ENCODE data around the gene CLEC3B. TPM values are rescaled to one million over a fixed set of nuclear protein-coding genes. Genes with fewer than 3 reads are reported as not detected.

CLEC3B gene
- polyA plus RNA-seq, 4 donors: 2.9 to 103 (median 17.1) TPM

DNA sequence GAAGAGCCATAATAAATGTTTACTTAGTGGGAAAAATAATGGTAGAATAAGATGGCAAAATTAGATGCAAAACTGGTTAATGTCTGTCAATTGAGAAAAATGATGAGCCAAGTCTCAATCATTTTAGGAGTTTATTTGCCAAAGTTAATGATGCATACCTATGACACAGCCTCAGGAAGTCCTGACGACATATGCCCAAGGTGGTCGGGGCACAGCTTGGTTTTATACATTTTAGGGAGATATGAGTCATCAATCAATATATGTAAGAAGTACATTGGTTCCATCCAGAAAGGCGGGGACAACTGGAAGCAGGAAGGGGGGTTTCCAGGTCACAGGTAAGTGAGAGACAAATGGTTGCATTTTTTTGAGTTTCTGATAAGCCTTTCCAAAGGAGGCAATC, 31.5 kb downstream of the CLEC3B start:
- FAIRE-seq: no peak
- peaks cover 0 to 3% (median 2%) of the 10 kb centered on the region in 3 donors for H3K4me1 ChIP-seq (ENCODE audit: control insufficient read depth in 3 of 3, insufficient read depth in 2 of 3, low read depth in 1 of 3, low read length in 2 of 3)
- no peaks in the 10 kb centered on the region for H3K9me3 ChIP-seq (ENCODE audit: control insufficient read depth in 2 of 2, insufficient read depth in 1 of 2, low read depth in 1 of 2, low read length in 1 of 2)
- H3K27me3 ChIP-seq (ENCODE audit: control insufficient read depth in 3 of 3, insufficient read depth in 3 of 3, low read length in 3 of 3): no peaks in the 10 kb centered on the region
- no peak for DNase-seq
- no peaks in the 10 kb centered on the region for H3K36me3 ChIP-seq (ENCODE audit: control insufficient read depth in 3 of 3, insufficient read depth in 2 of 3, low read depth in 1 of 3, low read length in 3 of 3)
- H3K27ac ChIP-seq (ENCODE audit: low read depth in 1 of 3, low read length in 2 of 3): no peak overlapping the region
- WGBS, 3 donors: 48 to 60% (median 51%) methylated on average over 3 of the region's 3 CpGs
- no peak overlapping the region for H3K4me3 ChIP-seq (ENCODE audit: low read depth in 1 of 3, low read length in 3 of 3)

DNA sequence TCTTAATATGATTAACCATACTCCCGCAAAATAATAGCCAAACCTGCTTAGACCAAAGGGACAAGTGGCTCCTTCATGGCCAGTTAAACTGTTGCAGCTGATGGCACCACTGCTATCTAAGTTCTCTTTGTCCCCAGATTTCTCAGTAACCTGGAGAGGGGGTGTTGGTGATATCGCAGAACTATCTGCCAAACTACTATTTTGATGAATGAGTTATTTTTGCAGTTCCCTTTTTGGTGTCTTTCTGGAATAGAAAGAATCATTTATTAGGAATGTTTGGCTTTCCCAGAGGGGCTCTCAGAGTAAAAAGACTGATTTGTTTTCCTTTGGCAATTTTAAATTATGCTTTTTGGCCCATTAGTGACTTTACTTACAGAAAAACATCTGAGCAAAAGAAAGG, 33.0 kb downstream of the CLEC3B start:
- Histone ChIP-seq H3K4me3 (ENCODE audit: low read depth in 1 of 3, low read length in 3 of 3) (no peak overlapping the region), H3K27ac (ENCODE audit: low read depth in 1 of 3, low read length in 2 of 3) (no peak overlapping the region), H3K36me3 (ENCODE audit: control insufficient read depth in 3 of 3, insufficient read depth in 2 of 3, low read depth in 1 of 3, low read length in 3 of 3) (no peaks in the 10 kb centered on the region), H3K27me3 (ENCODE audit: control insufficient read depth in 3 of 3, insufficient read depth in 3 of 3, low read length in 3 of 3) (no peaks in the 10 kb centered on the region), H3K9me3 (ENCODE audit: control insufficient read depth in 2 of 2, insufficient read depth in 1 of 2, low read depth in 1 of 2, low read length in 1 of 2) (no peaks in the 10 kb centered on the region), H3K4me1 (ENCODE audit: control insufficient read depth in 3 of 3, insufficient read depth in 2 of 3, low read depth in 1 of 3, low read length in 2 of 3) (peaks cover 0 to 3% (median 2%) of the 10 kb centered on the region in 3 donors)
- FAIRE-seq (no peak), DNase-seq (no peak)
- WGBS, 3 donors: 87 to 94% (median 88%) methylated on average over 2 of the region's 2 CpGs

DNA sequence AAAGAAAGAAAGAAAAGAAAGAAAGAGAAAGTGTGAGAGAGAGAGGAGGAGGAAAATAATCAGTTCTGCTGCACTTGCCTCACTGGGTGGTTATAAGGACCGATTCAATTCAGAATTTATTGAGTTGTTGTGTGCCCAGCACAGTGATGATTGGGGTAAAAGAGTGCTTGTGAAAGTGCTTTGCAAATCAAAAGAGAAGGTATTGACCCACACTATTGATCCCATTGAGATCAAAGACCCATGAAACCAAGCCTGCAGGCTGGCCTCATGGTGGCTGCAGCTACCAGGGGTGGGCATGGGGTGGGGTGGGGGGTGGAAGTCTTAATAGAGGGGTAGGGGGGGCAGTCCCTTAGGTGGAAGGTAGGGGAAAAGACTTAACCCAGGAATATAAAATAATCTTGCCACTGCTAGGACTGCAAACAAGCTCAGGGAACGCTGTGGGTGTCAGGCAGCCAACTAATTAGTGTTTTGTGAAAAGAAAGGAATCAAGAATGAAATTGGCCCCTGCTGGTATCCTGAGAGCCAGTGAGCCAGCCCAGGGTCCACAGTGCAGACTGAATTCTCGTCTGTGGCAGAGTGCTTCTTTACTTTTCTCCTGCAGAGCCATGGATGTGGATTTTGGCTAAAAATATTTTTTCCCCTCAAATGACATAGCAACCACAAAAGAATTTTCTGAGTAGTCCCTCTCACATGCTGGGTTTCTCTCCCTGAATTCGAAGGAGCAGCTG, 34.2 kb downstream of the CLEC3B start:
- no peak for DNase-seq
- H3K4me1 ChIP-seq (ENCODE audit: control insufficient read depth in 3 of 3, insufficient read depth in 2 of 3, low read depth in 1 of 3, low read length in 2 of 3): peaks cover 0 to 3% (median 0%) of the 10 kb centered on the region in 3 donors
- no peak overlapping the region for H3K4me3 ChIP-seq (ENCODE audit: low read depth in 1 of 3, low read length in 3 of 3)
- H3K27ac ChIP-seq (ENCODE audit: low read depth in 1 of 3, low read length in 2 of 3): no peak overlapping the region
- no peaks in the 10 kb centered on the region for H3K9me3 ChIP-seq (ENCODE audit: control insufficient read depth in 2 of 2, insufficient read depth in 1 of 2, low read depth in 1 of 2, low read length in 1 of 2)
- 63 to 67% (median 64%) methylated on average over 4 of the region's 4 CpGs for WGBS, 3 donors
- H3K27me3 ChIP-seq (ENCODE audit: control insufficient read depth in 3 of 3, insufficient read depth in 3 of 3, low read length in 3 of 3): no peaks in the 10 kb centered on the region
- no peaks in the 10 kb centered on the region for H3K36me3 ChIP-seq (ENCODE audit: control insufficient read depth in 3 of 3, insufficient read depth in 2 of 3, low read depth in 1 of 3, low read length in 3 of 3)
- FAIRE-seq: no peak

DNA sequence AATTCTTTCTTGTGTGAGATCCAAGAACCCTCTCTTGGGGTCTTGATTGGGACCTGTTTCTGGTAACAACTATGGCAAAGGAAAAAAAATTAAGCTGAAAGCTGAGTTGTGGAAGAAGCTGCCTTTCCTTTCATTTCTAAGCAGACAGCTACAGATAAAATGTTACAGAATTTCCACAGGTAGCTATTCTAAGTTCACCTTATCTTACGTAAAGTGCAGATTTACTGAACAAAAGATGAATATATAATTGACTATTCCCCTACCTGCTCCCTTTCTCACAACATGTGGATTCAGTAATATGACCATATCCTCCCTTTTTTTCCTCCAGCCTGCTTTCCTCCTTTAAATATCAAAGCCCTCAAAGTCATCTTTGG, 36.6 kb downstream of the CLEC3B start:
- Histone ChIP-seq H3K4me1 (ENCODE audit: control insufficient read depth in 3 of 3, insufficient read depth in 2 of 3, low read depth in 1 of 3, low read length in 2 of 3) (peaks cover 0 to 4% (median 3%) of the 10 kb centered on the region in 3 donors), H3K9me3 (ENCODE audit: control insufficient read depth in 2 of 2, insufficient read depth in 1 of 2, low read depth in 1 of 2, low read length in 1 of 2) (no peaks in the 10 kb centered on the region), H3K36me3 (ENCODE audit: control insufficient read depth in 3 of 3, insufficient read depth in 2 of 3, low read depth in 1 of 3, low read length in 3 of 3) (no peaks in the 10 kb centered on the region), H3K27me3 (ENCODE audit: control insufficient read depth in 3 of 3, insufficient read depth in 3 of 3, low read length in 3 of 3) (no peaks in the 10 kb centered on the region), H3K27ac (ENCODE audit: low read depth in 1 of 3, low read length in 2 of 3) (peak overlapping the region in 1 of 3 donors; percentile 57), H3K4me3 (ENCODE audit: low read depth in 1 of 3, low read length in 3 of 3) (no peak overlapping the region)
- 98 to 100% (median 100%) methylated on average over 1 of the region's 1 CpG for WGBS, 3 donors
- DNase-seq: no peak
- no peak for FAIRE-seq

DNA sequence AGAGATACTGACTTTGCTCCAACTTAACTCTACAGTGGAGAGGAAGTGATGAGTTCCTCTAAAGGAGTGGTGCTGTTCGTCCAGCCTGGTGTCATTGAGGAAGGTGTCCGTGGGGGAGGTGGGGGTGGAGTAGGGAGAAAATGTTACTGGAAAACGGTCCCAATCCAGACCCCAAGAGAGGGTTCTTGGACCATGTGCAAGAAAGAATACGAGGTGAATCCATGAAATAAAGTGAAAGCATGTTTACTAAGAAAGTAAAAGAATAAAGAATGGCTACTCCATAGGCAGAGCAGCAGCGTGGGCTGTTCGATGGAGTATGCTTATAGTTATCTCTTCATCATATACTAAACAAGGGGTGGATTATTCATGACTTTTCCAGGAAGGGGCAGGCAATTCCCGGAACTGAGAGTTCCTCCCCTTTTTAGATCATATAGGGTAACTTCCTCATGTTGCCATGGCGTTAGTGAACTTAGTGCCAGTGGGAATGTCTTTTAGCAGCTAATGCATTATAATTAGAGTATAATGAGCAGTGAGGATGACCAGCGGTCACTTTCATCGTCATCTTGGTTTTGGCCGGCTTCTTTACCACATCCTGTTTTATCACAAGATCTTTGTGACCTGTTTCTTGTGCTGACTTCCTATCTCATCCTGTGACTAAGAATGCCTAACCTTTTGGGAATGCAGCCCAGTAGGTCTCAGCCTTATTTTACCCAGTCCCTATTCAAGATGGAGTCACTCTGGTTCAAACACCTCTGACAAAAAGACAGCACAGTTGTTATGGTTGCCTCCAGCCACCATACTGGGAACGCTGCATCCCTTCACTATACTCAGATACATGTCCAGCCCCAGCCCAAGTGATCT, 38.6 kb downstream of the CLEC3B start:
- DNase-seq (peak in 1 of 2 donors; percentile 55), FAIRE-seq (no peak)
- 37 to 64% (median 57%) methylated on average over 12 of the region's 12 CpGs for WGBS, 3 donors
- Histone ChIP-seq H3K4me1 (ENCODE audit: control insufficient read depth in 3 of 3, insufficient read depth in 2 of 3, low read depth in 1 of 3, low read length in 2 of 3) (peaks cover 0 to 4% (median 3%) of the 10 kb centered on the region in 3 donors), H3K9me3 (ENCODE audit: control insufficient read depth in 2 of 2, insufficient read depth in 1 of 2, low read depth in 1 of 2, low read length in 1 of 2) (no peaks in the 10 kb centered on the region), H3K4me3 (ENCODE audit: low read depth in 1 of 3, low read length in 3 of 3) (no peak overlapping the region), H3K27me3 (ENCODE audit: control insufficient read depth in 3 of 3, insufficient read depth in 3 of 3, low read length in 3 of 3) (no peaks in the 10 kb centered on the region), H3K27ac (ENCODE audit: low read depth in 1 of 3, low read length in 2 of 3) (peak overlapping the region in 1 of 3 donors; percentile 90), H3K36me3 (ENCODE audit: control insufficient read depth in 3 of 3, insufficient read depth in 2 of 3, low read depth in 1 of 3, low read length in 3 of 3) (no peaks in the 10 kb centered on the region)

DNA sequence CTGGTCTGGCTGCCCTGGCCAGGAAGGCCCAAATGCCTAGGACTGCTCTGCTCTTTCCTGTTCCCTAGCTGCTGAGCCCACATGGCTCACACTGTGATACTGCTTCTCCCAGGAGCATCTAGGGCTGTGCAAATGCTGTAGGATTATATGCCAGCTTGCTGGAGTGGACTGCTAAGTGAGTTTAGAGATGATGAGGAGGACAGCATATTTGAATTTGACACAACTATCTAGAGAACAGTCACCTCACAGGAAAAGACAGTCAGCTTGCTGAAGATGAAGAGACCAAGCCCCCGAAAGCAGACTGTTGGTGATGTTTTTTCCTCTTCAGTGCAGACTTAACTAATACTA, 39.2 kb downstream of the CLEC3B start:
- Histone ChIP-seq H3K4me1 (ENCODE audit: control insufficient read depth in 3 of 3, insufficient read depth in 2 of 3, low read depth in 1 of 3, low read length in 2 of 3) (peaks cover 0 to 4% (median 3%) of the 10 kb centered on the region in 3 donors), H3K36me3 (ENCODE audit: control insufficient read depth in 3 of 3, insufficient read depth in 2 of 3, low read depth in 1 of 3, low read length in 3 of 3) (no peaks in the 10 kb centered on the region), H3K27me3 (ENCODE audit: control insufficient read depth in 3 of 3, insufficient read depth in 3 of 3, low read length in 3 of 3) (no peaks in the 10 kb centered on the region), H3K4me3 (ENCODE audit: low read depth in 1 of 3, low read length in 3 of 3) (no peak overlapping the region), H3K27ac (ENCODE audit: low read depth in 1 of 3, low read length in 2 of 3) (peak overlapping the region in 1 of 3 donors; percentile 90), H3K9me3 (ENCODE audit: control insufficient read depth in 2 of 2, insufficient read depth in 1 of 2, low read depth in 1 of 2, low read length in 1 of 2) (no peaks in the 10 kb centered on the region)
- WGBS, 3 donors: 90 to 96% (median 96%) methylated on average over 1 of the region's 1 CpG
- no peak for FAIRE-seq
- DNase-seq: no peak

DNA sequence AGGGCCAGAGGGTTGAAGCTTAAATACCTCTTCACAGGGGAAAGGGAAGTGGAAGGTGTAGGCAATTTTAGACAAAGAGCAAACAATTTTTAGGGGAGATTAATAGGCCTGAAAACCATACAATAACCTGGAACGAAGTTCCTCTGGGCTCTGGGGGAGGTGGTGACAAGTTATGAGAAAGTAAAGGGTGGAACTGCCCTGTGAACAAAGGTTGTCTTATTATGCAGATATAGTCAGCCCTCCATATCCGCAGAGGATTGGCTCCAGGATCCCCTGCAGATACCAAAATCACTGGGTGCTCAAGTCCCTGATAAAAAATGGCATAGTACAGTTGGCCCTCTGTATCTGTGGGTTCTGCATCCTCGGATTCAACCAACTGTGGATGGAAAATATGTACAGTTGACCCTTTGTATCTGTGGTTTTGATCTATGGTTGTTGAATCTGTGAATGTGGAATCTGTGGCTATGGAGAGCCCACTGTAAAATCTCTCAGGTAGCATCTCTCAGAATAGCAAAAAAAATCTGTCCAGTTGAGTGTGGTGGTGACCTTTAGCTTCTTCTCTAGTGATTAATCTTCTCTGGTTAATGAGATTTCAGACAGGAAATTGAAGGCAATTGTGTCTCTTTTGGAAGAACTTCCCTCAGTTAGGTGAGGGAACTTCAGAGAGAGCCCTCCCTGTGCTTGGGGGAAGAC, 40.2 kb downstream of the CLEC3B start:
- H3K36me3 ChIP-seq (ENCODE audit: control insufficient read depth in 3 of 3, insufficient read depth in 2 of 3, low read depth in 1 of 3, low read length in 3 of 3): no peaks in the 10 kb centered on the region
- WGBS, 3 donors: 54 to 78% (median 60%) methylated on average over 3 of the region's 3 CpGs
- no peak for FAIRE-seq
- H3K9me3 ChIP-seq (ENCODE audit: control insufficient read depth in 2 of 2, insufficient read depth in 1 of 2, low read depth in 1 of 2, low read length in 1 of 2): peaks cover 0 to 3% of the 10 kb centered on the region in 2 donors
- no peak overlapping the region for H3K4me3 ChIP-seq (ENCODE audit: low read depth in 1 of 3, low read length in 3 of 3)
- peaks cover 0 to 4% (median 3%) of the 10 kb centered on the region in 3 donors for H3K4me1 ChIP-seq (ENCODE audit: control insufficient read depth in 3 of 3, insufficient read depth in 2 of 3, low read depth in 1 of 3, low read length in 2 of 3)
- H3K27me3 ChIP-seq (ENCODE audit: control insufficient read depth in 3 of 3, insufficient read depth in 3 of 3, low read length in 3 of 3): no peaks in the 10 kb centered on the region
- no peak overlapping the region for H3K27ac ChIP-seq (ENCODE audit: low read depth in 1 of 3, low read length in 2 of 3)
- DNase-seq: peak in 1 of 2 donors; percentile 49

DNA sequence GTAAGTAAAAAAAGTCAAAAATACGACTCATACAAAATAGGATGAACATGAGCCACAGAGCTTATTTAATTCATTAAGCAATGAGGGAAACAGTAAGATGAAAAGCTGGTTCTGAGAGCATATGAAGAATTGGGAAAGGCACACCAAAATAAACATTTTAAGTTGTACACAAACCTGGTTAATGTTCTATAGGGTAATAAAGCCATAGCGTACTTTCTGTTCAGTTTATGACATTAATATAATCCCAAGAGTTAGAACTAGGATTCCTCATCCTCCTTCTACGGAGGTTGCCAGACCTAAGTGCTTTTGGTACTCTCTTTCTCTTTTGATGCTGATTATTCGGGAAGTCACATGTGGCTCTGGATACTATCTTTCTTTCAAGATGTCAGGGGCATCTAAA, 41.4 kb downstream of the CLEC3B start:
- DNase-seq (peak in 1 of 2 donors; percentile 24), FAIRE-seq (no peak)
- no peaks in the 10 kb centered on the region for H3K36me3 ChIP-seq (ENCODE audit: control insufficient read depth in 3 of 3, insufficient read depth in 2 of 3, low read depth in 1 of 3, low read length in 3 of 3)
- H3K9me3 ChIP-seq (ENCODE audit: control insufficient read depth in 2 of 2, insufficient read depth in 1 of 2, low read depth in 1 of 2, low read length in 1 of 2): peaks cover 0 to 4% of the 10 kb centered on the region in 2 donors
- 23 to 50% (median 50%) methylated on average over 3 of the region's 4 CpGs for WGBS, 3 donors
- H3K27me3 ChIP-seq (ENCODE audit: control insufficient read depth in 3 of 3, insufficient read depth in 3 of 3, low read length in 3 of 3): no peaks in the 10 kb centered on the region
- H3K4me1 ChIP-seq (ENCODE audit: control insufficient read depth in 3 of 3, insufficient read depth in 2 of 3, low read depth in 1 of 3, low read length in 2 of 3): peaks cover 0 to 4% (median 3%) of the 10 kb centered on the region in 3 donors
- H3K4me3 ChIP-seq (ENCODE audit: low read depth in 1 of 3, low read length in 3 of 3): no peak overlapping the region
- no peak overlapping the region for H3K27ac ChIP-seq (ENCODE audit: low read depth in 1 of 3, low read length in 2 of 3)

All from small intestine (tissue), 7 donors.